Peyer's patch (tissue), 4 donors: ENCODE measurements around the gene ZNF787. TPM values are rescaled to one million over a fixed set of nuclear protein-coding genes. Genes with fewer than 3 reads are reported as not detected.
"Not testable (repeated sequence)": the region's sequence is repeated elsewhere in the genome, so short reads cannot be mapped to it uniquely, and the experiment has no call there.

Source experiments
- DNase-seq, 3 donors: peaks; one replicate each; pipeline ENCODE4 v3.0.0-alpha.2; 2017 to 2019
- H3K27ac ChIP-seq, 4 donors: fragments of 200-600 bp; sonication (generic); one replicate each; pipeline ENCODE4 v1.5.1; 2016 to 2019
- H3K27me3 ChIP-seq, 2 donors: fragments of 200-600 bp; sonication (generic); one replicate each; pipeline ENCODE4 v1.5.1; 2019
- H3K36me3 ChIP-seq, 3 donors: fragments of 200-600 bp; sonication (generic); one replicate each; pipeline ENCODE4 v1.5.1; 2016 to 2019
- H3K4me1 ChIP-seq, 4 donors: fragments of 200-600 bp; sonication (generic); one replicate each; pipeline ENCODE4 v1.5.1; 2016 to 2019
- H3K4me3 ChIP-seq, 4 donors: fragments of 200-600 bp; sonication (generic); 1 replicate in 3 of 4; 2 replicates in 1 of 4; pipeline ENCODE4 v1.5.1; 2016 to 2019; ENCODE audit warnings: mild to moderate bottlenecking in 1 of 4
- H3K9me3 ChIP-seq, 4 donors: fragments of 200-600 bp; sonication (generic); one replicate each; pipeline ENCODE4 v1.5.1; 2016 to 2019; ENCODE audit warnings: mild to moderate bottlenecking in 1 of 4
- POLR2A ChIP-seq, 2 donors: fragments of 450-650 bp; IDR thresholded peaks; one replicate each; pipeline ENCODE4 v1.5.1; 2017; ENCODE audit warnings: antibody characterized with exemption in 2 of 2, mild to moderate bottlenecking in 2 of 2, moderate library complexity in 2 of 2
- total RNA-seq, 4 donors: library from RNA; depleted of rRNA; stranded (reverse); fragments of >200 nt; gene quantifications; one replicate each; pipeline ENCODE4 v1.1.0, GENCODE V29; 2016
- TF ChIP-seq, protein P1 (sequence below), 6 experiments: fragments of 450-650 bp in 4 of 6; fragments of 200-600 bp in 2 of 6; sonication (generic) in 1 of 6; IDR thresholded peaks; one replicate each; pipeline ENCODE4 v1.5.1; 2017 to 2019; ENCODE audit warnings: antibody characterized with exemption in 6 of 6, mild to moderate bottlenecking in 3 of 6, moderate library complexity in 1 of 6

Gene ZNF787
- total RNA-seq, 4 donors from 2014 or later = 19.0 to 42.1 (median 26.9) TPM

DNA sequence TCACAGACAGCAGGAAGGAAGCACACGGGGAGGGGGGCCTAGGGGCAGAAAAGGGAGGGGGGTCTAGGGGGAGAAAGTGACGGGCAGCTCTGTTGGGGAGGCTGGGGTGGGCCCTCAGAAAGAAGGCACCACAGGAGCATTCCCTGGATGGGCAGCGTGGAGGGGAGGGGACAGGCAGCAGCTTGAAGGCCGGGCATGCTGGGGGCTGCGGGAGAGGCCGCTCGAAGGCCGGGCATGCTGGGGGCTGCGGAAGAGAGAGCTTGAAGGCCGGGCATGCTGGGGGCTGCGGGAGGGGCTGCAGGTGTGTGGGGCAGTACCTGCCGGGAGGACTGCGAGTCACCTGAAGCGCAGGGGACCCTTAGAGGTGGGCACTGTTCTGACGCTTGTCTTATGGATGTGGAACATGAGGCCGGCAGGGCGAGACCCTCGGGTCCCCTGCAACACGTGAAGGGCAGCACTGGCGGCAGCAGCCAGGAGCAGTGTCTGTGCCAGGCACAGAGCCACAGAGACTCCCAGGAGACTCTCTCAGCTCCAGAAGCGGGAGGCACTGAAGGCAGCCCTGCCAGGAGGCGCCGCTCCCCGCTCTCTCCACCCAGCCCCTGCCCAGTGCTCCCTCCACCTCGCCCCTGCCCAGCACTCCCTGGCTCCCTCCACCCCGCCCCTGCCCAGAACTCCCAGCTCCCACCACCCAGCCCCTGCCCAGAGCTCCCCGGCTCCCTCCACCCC is 13.3 kb downstream of the ZNF787 start:
- TF ChIP-seq, protein P1, sequence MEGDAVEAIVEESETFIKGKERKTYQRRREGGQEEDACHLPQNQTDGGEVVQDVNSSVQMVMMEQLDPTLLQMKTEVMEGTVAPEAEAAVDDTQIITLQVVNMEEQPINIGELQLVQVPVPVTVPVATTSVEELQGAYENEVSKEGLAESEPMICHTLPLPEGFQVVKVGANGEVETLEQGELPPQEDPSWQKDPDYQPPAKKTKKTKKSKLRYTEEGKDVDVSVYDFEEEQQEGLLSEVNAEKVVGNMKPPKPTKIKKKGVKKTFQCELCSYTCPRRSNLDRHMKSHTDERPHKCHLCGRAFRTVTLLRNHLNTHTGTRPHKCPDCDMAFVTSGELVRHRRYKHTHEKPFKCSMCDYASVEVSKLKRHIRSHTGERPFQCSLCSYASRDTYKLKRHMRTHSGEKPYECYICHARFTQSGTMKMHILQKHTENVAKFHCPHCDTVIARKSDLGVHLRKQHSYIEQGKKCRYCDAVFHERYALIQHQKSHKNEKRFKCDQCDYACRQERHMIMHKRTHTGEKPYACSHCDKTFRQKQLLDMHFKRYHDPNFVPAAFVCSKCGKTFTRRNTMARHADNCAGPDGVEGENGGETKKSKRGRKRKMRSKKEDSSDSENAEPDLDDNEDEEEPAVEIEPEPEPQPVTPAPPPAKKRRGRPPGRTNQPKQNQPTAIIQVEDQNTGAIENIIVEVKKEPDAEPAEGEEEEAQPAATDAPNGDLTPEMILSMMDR (IDR thresholded peaks at IDR 0.05) = no peak
- no peak for TF ChIP-seq POLR2A (IDR thresholded peaks at IDR 0.05)
- Histone ChIP-seq H3K4me1 (peaks cover 13 to 83% (median 34%) of the 10 kb centered on the region in 4 donors), H3K36me3 (peaks cover 0 to 11% (median 0%) of the 10 kb centered on the region in 3 donors), H3K27ac (peak overlapping the region in 2 of 4 donors; percentile 17 to 34), H3K27me3 (no peaks in the 10 kb centered on the region), H3K9me3 (no peaks in the 10 kb centered on the region), H3K4me3 (no peak overlapping the region)
- no peak for DNase-seq

DNA sequence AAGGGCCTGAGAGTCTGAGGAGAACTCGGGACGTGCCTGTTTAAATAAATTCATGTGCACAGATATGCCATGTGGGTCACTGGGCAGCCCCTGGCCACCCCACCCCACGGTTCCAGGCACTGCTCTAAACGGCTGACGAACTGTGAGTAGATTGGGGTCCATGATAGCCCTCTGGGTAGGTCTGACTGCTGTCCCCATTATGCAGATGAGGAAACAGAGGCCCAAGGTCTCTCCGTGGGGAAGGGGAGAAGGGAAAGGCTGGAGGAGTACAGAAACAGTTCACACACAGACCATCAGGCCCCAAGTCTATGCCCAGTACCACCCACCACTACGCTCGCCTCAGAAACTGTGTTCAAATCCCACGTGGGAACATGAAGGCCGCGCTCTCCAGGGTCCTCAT is 14.1 kb downstream of the ZNF787 start:
- H3K4me3 ChIP-seq = no peak overlapping the region
- H3K9me3 ChIP-seq = no peaks in the 10 kb centered on the region
- peak overlapping the region in 1 of 4 donors; percentile 4 for H3K27ac ChIP-seq
- peaks cover 0 to 16% (median 0%) of the 10 kb centered on the region in 3 donors for H3K36me3 ChIP-seq
- H3K27me3 ChIP-seq = no peaks in the 10 kb centered on the region
- DNase-seq = no peak
- H3K4me1 ChIP-seq = peaks cover 9 to 75% (median 26%) of the 10 kb centered on the region in 4 donors
- no peak for TF ChIP-seq POLR2A (IDR thresholded peaks at IDR 0.05)
- TF ChIP-seq, protein P1 (IDR thresholded peaks at IDR 0.05) = no peak

DNA sequence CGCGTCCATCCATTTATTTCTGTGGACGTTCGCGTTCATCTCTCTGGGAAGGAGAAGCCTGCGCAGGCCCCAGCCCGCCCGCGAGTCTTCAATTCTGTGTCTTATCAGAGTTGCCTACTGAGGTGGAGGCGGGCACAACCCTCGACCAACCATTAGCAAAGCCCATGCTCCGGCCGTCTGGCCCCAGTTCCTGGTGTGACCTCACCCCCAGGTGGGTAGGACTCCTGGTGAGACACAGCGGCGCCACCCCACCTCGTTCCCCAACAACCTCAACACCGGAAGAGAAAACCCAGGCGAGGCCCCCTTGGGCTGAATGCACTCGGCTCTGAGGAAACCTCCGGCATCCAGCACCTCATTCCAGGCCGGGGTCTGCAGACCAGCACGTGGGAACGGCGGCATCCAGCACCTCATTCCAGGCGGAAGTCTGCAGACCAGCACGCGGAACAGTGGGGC is 14.7 kb downstream of the ZNF787 start:
- Histone ChIP-seq H3K4me3 (peak overlapping the region in 1 of 4 donors; percentile 14), H3K36me3 (peaks cover 0 to 22% (median 0%) of the 10 kb centered on the region in 3 donors), H3K27ac (peak overlapping the region in 2 of 4 donors; percentile 33 to 66), H3K4me1 (peaks cover 5 to 69% (median 21%) of the 10 kb centered on the region in 4 donors), H3K27me3 (no peaks in the 10 kb centered on the region), H3K9me3 (no peaks in the 10 kb centered on the region)
- DNase-seq = peak in 1 of 3 donors; percentile 61
- TF ChIP-seq, protein P1 (IDR thresholded peaks at IDR 0.05) = no peak
- no peak for TF ChIP-seq POLR2A (IDR thresholded peaks at IDR 0.05)

DNA sequence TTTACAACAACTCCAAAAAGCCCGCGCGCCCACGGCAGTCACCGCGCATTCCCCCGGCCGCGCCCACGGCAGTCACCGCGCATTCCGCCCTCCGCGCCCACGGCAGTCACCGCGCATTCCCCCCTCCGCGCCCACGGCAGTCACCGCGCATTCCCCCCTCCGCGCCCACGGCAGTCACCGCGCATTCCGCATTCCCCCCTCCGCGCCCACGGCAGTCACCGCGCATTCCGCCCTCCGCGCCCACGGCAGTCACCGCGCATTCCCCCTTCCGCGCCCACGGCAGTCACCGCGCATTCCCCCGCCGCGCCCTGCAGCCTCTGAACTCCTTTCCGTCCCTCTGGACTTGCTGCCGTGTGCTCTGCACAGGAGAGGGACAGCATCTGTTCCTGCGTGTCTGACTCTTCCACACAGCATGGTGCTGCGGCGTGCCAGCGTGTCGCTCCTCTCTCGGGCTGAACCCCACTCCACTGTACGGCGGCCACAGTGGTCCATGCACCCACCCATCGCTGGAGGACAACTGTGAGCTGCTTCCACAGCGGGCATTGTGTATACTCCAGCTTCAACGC is 15.2 kb downstream of the ZNF787 start:
- H3K4me3 ChIP-seq = peak overlapping the region in 1 of 4 donors; percentile 14
- not testable (repeated sequence) for DNase-seq, H3K27me3 ChIP-seq, H3K9me3 ChIP-seq
- H3K4me1 ChIP-seq = peaks cover under 1 to 64% (median 16%) of the 10 kb centered on the region in 4 donors
- H3K36me3 ChIP-seq = peaks cover 0 to 27% (median 0%) of the 10 kb centered on the region in 3 donors
- H3K27ac ChIP-seq = peak overlapping the region in 3 of 4 donors; percentile 33 to 66 (median 46)

DNA sequence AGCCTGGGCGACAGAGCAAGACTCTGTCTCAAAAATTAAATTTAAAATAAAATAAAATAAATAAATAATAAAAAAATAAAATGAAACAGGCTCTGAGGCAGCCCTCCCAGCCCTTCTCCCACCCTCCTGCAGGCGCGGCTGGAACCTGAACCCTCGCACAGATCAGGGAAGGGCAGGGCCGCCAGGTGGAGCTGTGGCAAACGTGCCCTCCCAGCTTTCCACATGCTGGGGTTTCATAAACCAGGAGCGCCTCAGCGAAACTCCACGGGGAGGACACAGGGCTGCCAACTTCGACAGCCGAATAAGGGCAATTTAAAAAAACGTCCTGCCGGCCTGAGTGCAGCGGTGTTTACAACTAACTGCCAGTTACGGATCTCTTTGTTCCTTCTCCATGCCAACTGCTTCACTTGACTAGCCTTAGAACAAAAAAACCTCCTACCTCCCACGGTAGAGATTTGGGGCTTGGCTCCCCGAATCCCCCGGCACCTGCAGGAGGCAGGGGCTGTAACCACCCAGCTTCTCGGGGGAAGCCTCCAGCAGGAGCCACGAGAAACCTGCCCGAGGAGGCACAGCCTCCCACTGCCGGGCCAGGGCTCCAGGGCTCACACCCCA is 15.9 kb downstream of the ZNF787 start:
- TF ChIP-seq POLR2A (IDR thresholded peaks at IDR 0.05) = no peak
- TF ChIP-seq, protein P1 (IDR thresholded peaks at IDR 0.05) = peak; percentile 56 to 83 (median 73)
- Histone ChIP-seq H3K9me3 (no peaks in the 10 kb centered on the region), H3K4me3 (peak overlapping the region in 2 of 4 donors; percentile 8 to 15), H3K27ac (peak overlapping the region; percentile 33 to 66 (median 48)), H3K4me1 (peaks cover 0 to 57% (median 10%) of the 10 kb centered on the region in 4 donors), H3K36me3 (peaks cover 0 to 31% (median 0%) of the 10 kb centered on the region in 3 donors), H3K27me3 (no peaks in the 10 kb centered on the region)
- DNase-seq = peak; percentile 76 to 91 (median 85)
